Fibroblast of peridontal ligament (primary cell): ENCODE results near the gene ANKFY1.
"Not testable (repeated sequence)": the region's sequence is repeated elsewhere in the genome, so short reads cannot be mapped to it uniquely, and the experiment has no call there.

ENCODE experiments used
- DNase-seq: peaks from one replicate; pipeline ENCODE4 v3.0.0-alpha.2; 2010; ENCODE audit errors: extremely low read depth

ANKFY1 gene

GRCh38 chr17:4261452-4261851 is 2.3 kb downstream of the ANKFY1 start:
- no peak for DNase-seq

GRCh38 chr17:4258867-4259266 is 4.9 kb downstream of the ANKFY1 start:
- DNase-seq = no peak

GRCh38 chr17:4256952-4257351 is 6.8 kb downstream of the ANKFY1 start:
- no peak for DNase-seq

GRCh38 chr17:4255271-4255670 is 8.5 kb downstream of the ANKFY1 start:
- DNase-seq = not testable (repeated sequence)

GRCh38 chr17:4250887-4251286 is 12.9 kb downstream of the ANKFY1 start:
- DNase-seq = no peak

- DNase-seq = peak; percentile 58
Observed at GRCh38 chr17:4249452-4250029, 14.2 kb downstream of the ANKFY1 start.

GRCh38 chr17:4248504-4249277 is 15.1 kb downstream of the ANKFY1 start:
- DNase-seq = no peak

- no peak for DNase-seq
Observed at GRCh38 chr17:4247971-4248388, 15.8 kb downstream of the ANKFY1 start.

GRCh38 chr17:4247361-4247970 is 16.3 kb downstream of the ANKFY1 start:
- DNase-seq = no peak

- DNase-seq = no peak
Observed at GRCh38 chr17:4246674-4247073, 17.1 kb downstream of the ANKFY1 start.

GRCh38 chr17:4241535-4241934 is 22.2 kb downstream of the ANKFY1 start:
- no peak for DNase-seq

GRCh38 chr17:4236456-4236855 is 27.3 kb downstream of the ANKFY1 start:
- DNase-seq = no peak

- no peak for DNase-seq
Observed at GRCh38 chr17:4235372-4236279, 28.2 kb downstream of the ANKFY1 start.

GRCh38 chr17:4234401-4234800 is 29.4 kb downstream of the ANKFY1 start:
- DNase-seq = no peak

- DNase-seq = no peak
Observed at GRCh38 chr17:4233668-4234258, 30.0 kb downstream of the ANKFY1 start.

GRCh38 chr17:4232168-4232813 is 31.5 kb downstream of the ANKFY1 start:
- peak; percentile 82 for DNase-seq

GRCh38 chr17:4229627-4230541 is 33.9 kb downstream of the ANKFY1 start:
- DNase-seq = peak; percentile 99

- DNase-seq = no peak
Observed at GRCh38 chr17:4221899-4222659, 41.7 kb downstream of the ANKFY1 start.

- no peak for DNase-seq
Observed at GRCh38 chr17:4221163-4221562, 42.6 kb downstream of the ANKFY1 start.
